MG63 (cell line): ENCODE results near the gene PRKCD. TPM values are rescaled to one million over a fixed set of nuclear protein-coding genes. Genes with fewer than 3 reads are reported as not detected.
A peak's percentile ranks its signal among the peaks of the same experiment; 100 is the strongest.

Source experiments
- DNase-seq: peaks from one replicate; pipeline ENCODE4 v3.0.0-alpha.2; 2020
- H3K27me3 ChIP-seq: fragments of 250-450 bp; sonication (Bioruptor Pico); 2 replicates; pipeline ENCODE4 v1.5.1; 2020; ENCODE audit warnings: mild to moderate bottlenecking, moderate library complexity
- H3K36me3 ChIP-seq: fragments of 250-450 bp; sonication (Bioruptor Pico); 2 replicates; pipeline ENCODE4 v1.5.1; 2020; ENCODE audit warnings: mild to moderate bottlenecking, moderate library complexity
- H3K4me3 ChIP-seq: fragments of 250-450 bp; sonication (Bioruptor Pico); 2 replicates; pipeline ENCODE4 v1.5.1; 2020; ENCODE audit warnings: mild to moderate bottlenecking, moderate library complexity
- H3K9me3 ChIP-seq: fragments of 250-450 bp; sonication (Bioruptor Pico); 2 replicates; pipeline ENCODE4 v1.5.1; 2020; ENCODE audit warnings: mild to moderate bottlenecking, moderate library complexity
- total RNA-seq: library from RNA; depleted of rRNA; stranded (reverse); fragments of >200 nt; shearing (Covaris generic); gene quantifications from 2 replicates; pipeline ENCODE4 v1.2.3, GENCODE V29; 2014; ENCODE audit warnings: low replicate concordance

Gene PRKCD
- total RNA-seq, 1 experiment from 2014 or later: 6.8 TPM

GRCh38 chr3:53134631-53135232, 26.3 kb upstream of the PRKCD start:
- Histone ChIP-seq H3K27me3 (no peaks in the 10 kb centered on the region), H3K36me3 (no peaks in the 10 kb centered on the region), H3K9me3 (no peaks in the 10 kb centered on the region), H3K4me3 (no peak overlapping the region)
- DNase-seq: peak; percentile 82

GRCh38 chr3:53137221-53137620, 23.8 kb upstream of the PRKCD start:
- Histone ChIP-seq H3K36me3 (no peaks in the 10 kb centered on the region), H3K4me3 (no peak overlapping the region), H3K27me3 (no peaks in the 10 kb centered on the region), H3K9me3 (no peaks in the 10 kb centered on the region)
- no peak for DNase-seq

GRCh38 chr3:53137835-53138446, 23.1 kb upstream of the PRKCD start:
- H3K36me3 ChIP-seq: no peaks in the 10 kb centered on the region
- H3K4me3 ChIP-seq: no peak overlapping the region
- H3K9me3 ChIP-seq: no peaks in the 10 kb centered on the region
- no peak for DNase-seq
- H3K27me3 ChIP-seq: no peaks in the 10 kb centered on the region

GRCh38 chr3:53139906-53140846, 20.8 kb upstream of the PRKCD start:
- no peak for DNase-seq
- Histone ChIP-seq H3K9me3 (no peaks in the 10 kb centered on the region), H3K27me3 (no peaks in the 10 kb centered on the region), H3K4me3 (no peak overlapping the region), H3K36me3 (no peaks in the 10 kb centered on the region)

GRCh38 chr3:53140847-53141845, 19.9 kb upstream of the PRKCD start:
- Histone ChIP-seq H3K27me3 (no peaks in the 10 kb centered on the region), H3K4me3 (no peak overlapping the region), H3K36me3 (no peaks in the 10 kb centered on the region), H3K9me3 (no peaks in the 10 kb centered on the region)
- no peak for DNase-seq

- Histone ChIP-seq H3K9me3 (no peaks in the 10 kb centered on the region), H3K27me3 (no peaks in the 10 kb centered on the region), H3K36me3 (no peaks in the 10 kb centered on the region), H3K4me3 (no peak overlapping the region)
- DNase-seq: no peak
Measured at GRCh38 chr3:53142986-53143385, 18.0 kb upstream of the PRKCD start.

GRCh38 chr3:53144446-53144845, 16.6 kb upstream of the PRKCD start:
- H3K4me3 ChIP-seq: no peak overlapping the region
- H3K9me3 ChIP-seq: no peaks in the 10 kb centered on the region
- H3K36me3 ChIP-seq: no peaks in the 10 kb centered on the region
- H3K27me3 ChIP-seq: no peaks in the 10 kb centered on the region
- no peak for DNase-seq

GRCh38 chr3:53144862-53145712, 15.9 kb upstream of the PRKCD start:
- DNase-seq: no peak
- Histone ChIP-seq H3K36me3 (no peaks in the 10 kb centered on the region), H3K27me3 (no peaks in the 10 kb centered on the region)

GRCh38 chr3:53145713-53146080, 15.3 kb upstream of the PRKCD start:
- Histone ChIP-seq H3K9me3 (no peaks in the 10 kb centered on the region), H3K4me3 (no peak overlapping the region), H3K36me3 (no peaks in the 10 kb centered on the region), H3K27me3 (no peaks in the 10 kb centered on the region)
- DNase-seq: no peak

More at GRCh38 chr3:53144862-53145712, 15.9 kb upstream of the PRKCD start:
- no peaks in the 10 kb centered on the region for H3K9me3 ChIP-seq
- H3K4me3 ChIP-seq: no peak overlapping the region

GRCh38 chr3:53146319-53146891, 14.6 kb upstream of the PRKCD start:
- Histone ChIP-seq H3K27me3 (no peaks in the 10 kb centered on the region), H3K9me3 (no peaks in the 10 kb centered on the region), H3K4me3 (no peak overlapping the region), H3K36me3 (no peaks in the 10 kb centered on the region)
- DNase-seq: no peak

- H3K4me3 ChIP-seq: no peak overlapping the region
- no peak for DNase-seq
Measured at GRCh38 chr3:53147151-53147902, 13.7 kb upstream of the PRKCD start.

GRCh38 chr3:53147903-53148400, 13.1 kb upstream of the PRKCD start:
- no peak overlapping the region for H3K4me3 ChIP-seq
- DNase-seq: no peak
- no peaks in the 10 kb centered on the region for H3K36me3 ChIP-seq
- H3K9me3 ChIP-seq: no peaks in the 10 kb centered on the region
- H3K27me3 ChIP-seq: no peaks in the 10 kb centered on the region

More at GRCh38 chr3:53147151-53147902, 13.7 kb upstream of the PRKCD start:
- H3K27me3 ChIP-seq: no peaks in the 10 kb centered on the region
- H3K9me3 ChIP-seq: no peaks in the 10 kb centered on the region
- H3K36me3 ChIP-seq: no peaks in the 10 kb centered on the region

- Histone ChIP-seq H3K4me3 (no peak overlapping the region), H3K9me3 (no peaks in the 10 kb centered on the region)
- DNase-seq: no peak
Measured at GRCh38 chr3:53149006-53149690, 11.9 kb upstream of the PRKCD start.

GRCh38 chr3:53149699-53150098, 11.3 kb upstream of the PRKCD start:
- Histone ChIP-seq H3K36me3 (no peaks in the 10 kb centered on the region), H3K4me3 (no peak overlapping the region), H3K27me3 (no peaks in the 10 kb centered on the region), H3K9me3 (no peaks in the 10 kb centered on the region)
- no peak for DNase-seq

More at GRCh38 chr3:53149006-53149690, 11.9 kb upstream of the PRKCD start:
- no peaks in the 10 kb centered on the region for H3K36me3 ChIP-seq
- H3K27me3 ChIP-seq: no peaks in the 10 kb centered on the region
